GM10266 (cell line): ENCODE results near the gene KIFC1.
"Not testable (repeated sequence)": the region's sequence is repeated elsewhere in the genome, so short reads cannot be mapped to it uniquely, and the experiment has no call there.

Source experiments
- DNase-seq: peaks from one replicate; pipeline ENCODE4 v3.0.0; 2012; ENCODE audit errors: extremely low spot score
- CTCF ChIP-seq: IDR thresholded peaks from 2 replicates; pipeline ENCODE4 v1.5.1; 2012; ENCODE audit warnings: mild to moderate bottlenecking, low read depth; ENCODE audit not compliant: control insufficient read depth, insufficient read depth; ENCODE audit errors: missing control alignments

The KIFC1 gene

GRCh38 chr6:33390767-33391277, 801 bp upstream of the KIFC1 start:
- TF ChIP-seq CTCF = no peak
- no peak for DNase-seq

GRCh38 chr6:33391922-33392594, 435 bp downstream of the KIFC1 start:
- TF ChIP-seq CTCF = no peak
- peak; percentile 30 for DNase-seq

- TF ChIP-seq CTCF = no peak
- DNase-seq = no peak
Observed at GRCh38 chr6:33392595-33392948, 949 bp downstream of the KIFC1 start.

- no peak for DNase-seq
- no peak for TF ChIP-seq CTCF
Observed at GRCh38 chr6:33392979-33393378, 1.4 kb downstream of the KIFC1 start.

GRCh38 chr6:33397541-33397940, 5.9 kb downstream of the KIFC1 start:
- DNase-seq = no peak
- no peak for TF ChIP-seq CTCF

- not testable (repeated sequence) for DNase-seq
Observed at GRCh38 chr6:33398601-33399000, 7.0 kb downstream of the KIFC1 start.

- DNase-seq = not testable (repeated sequence)
Observed at GRCh38 chr6:33399881-33400280, 8.3 kb downstream of the KIFC1 start.

GRCh38 chr6:33404884-33405283, 13.3 kb downstream of the KIFC1 start:
- no peak for DNase-seq
- no peak for TF ChIP-seq CTCF
